Spleen (tissue), 11 donors: ENCODE measurements around the gene CPED1. TPM values are rescaled to one million over a fixed set of nuclear protein-coding genes. Genes with fewer than 3 reads are reported as not detected.

Experiments used
- DNase-seq: peaks from one replicate; pipeline ENCODE4 v3.0.0-alpha.2; 2020
- H3K27ac ChIP-seq, 8 donors: fragments of 200-600 bp; sonication (generic) in 7 of 8; 1 replicate in 4 of 8; 2 replicates in 4 of 8; pipeline versions ENCODE4 v1.5.0 to v1.8.0; 2016 to 2021; ENCODE audit warnings: inconsistent platforms in 4 of 8, mild to moderate bottlenecking in 4 of 8, moderate library complexity in 1 of 8
- H3K27me3 ChIP-seq, 7 donors: fragments of 200-600 bp; sonication (generic) in 6 of 7; replicated peaks in 1 of 7; 1 replicate in 4 of 7; 2 replicates in 3 of 7; pipeline versions ENCODE4 v1.5.0 to v1.8.0; 2016 to 2021; ENCODE audit warnings: inconsistent platforms in 3 of 7, mild to moderate bottlenecking in 1 of 7
- H3K36me3 ChIP-seq, 6 donors: fragments of 200-600 bp; sonication (generic) in 5 of 6; 1 replicate in 4 of 6; 2 replicates in 2 of 6; pipeline versions ENCODE4 v1.5.0 to v1.8.0; 2016 to 2021; ENCODE audit warnings: inconsistent platforms in 2 of 6
- H3K4me1 ChIP-seq, 6 donors: fragments of 200-600 bp; sonication (generic) in 5 of 6; 1 replicate in 3 of 6; 2 replicates in 3 of 6; pipeline versions ENCODE4 v1.5.0 to v1.8.0; 2016 to 2021; ENCODE audit warnings: inconsistent platforms in 3 of 6
- H3K4me3 ChIP-seq, 8 donors: fragments of 200-600 bp; sonication (generic) in 7 of 8; 1 replicate in 4 of 8; 2 replicates in 4 of 8; pipeline versions ENCODE4 v1.5.0 to v1.8.0; 2016 to 2021; ENCODE audit warnings: inconsistent platforms in 4 of 8, mild to moderate bottlenecking in 4 of 8, moderate library complexity in 2 of 8
- H3K9me3 ChIP-seq, 8 donors: fragments of 200-600 bp; sonication (generic) in 7 of 8; 1 replicate in 4 of 8; 2 replicates in 4 of 8; pipeline versions ENCODE4 v1.5.0 to v1.8.0; 2016 to 2021; ENCODE audit warnings: inconsistent platforms in 4 of 8
- CTCF ChIP-seq, 11 experiments: fragments of 200-600 bp in 7 of 11; fragments of 450-650 bp in 4 of 11; sonication (generic) in 4 of 11; IDR thresholded peaks in 8 of 11; conservative IDR thresholded peaks in 3 of 11; 1 replicate in 7 of 11; 2 replicates in 4 of 11; pipeline versions ENCODE4 v1.4.0 to v1.8.0; 2016 to 2021; ENCODE audit warnings: antibody characterized with exemption in 11 of 11, inconsistent platforms in 4 of 11, mild to moderate bottlenecking in 1 of 11
- POLR2A ChIP-seq, 3 donors: fragments of 450-650 bp; IDR thresholded peaks; one replicate each; pipeline ENCODE4 v1.5.1; 2017; ENCODE audit warnings: antibody characterized with exemption in 3 of 3, mild to moderate bottlenecking in 1 of 3
- POLR2AphosphoS5 ChIP-seq, 3 donors: sonication (generic); formaldehyde crosslinking; IDR thresholded peaks; one replicate each; pipeline ENCODE4 v1.5.1; 2017; ENCODE audit warnings: antibody characterized with exemption in 3 of 3
- whole genome bisulfite sequencing, 5 donors: extraction: QIAGEN DNeasy Blood & Tissue Kit in 3 of 5; methylation state at CpG; one replicate each; pipeline versions ENCODE4 v1.1.5 to v1.1.7; 2013 to 2018; 5-methylcytosine and 5-hydroxymethylcytosine counted together
- intact Hi-C: fragments of 100-400 bp; cut with DNase I; formaldehyde crosslinking; loops from one replicate; pipeline ENCODE4 v1.15.0; 2023; ENCODE audit warnings: low total_unique reads
- polyA plus RNA-seq, 3 donors: library from polyadenylated mRNA; stranded (reverse); fragments of 200-250 nt; gene quantifications; one replicate each; pipeline ENCODE4 v1.2.1, GENCODE V29; 2013
- total RNA-seq, 7 donors: library from RNA; depleted of rRNA in 3 of 7; stranded (reverse); fragments of >200 nt in 3 of 7; fragmentation: NEBNext Ultra II Directional in 4 of 7; extraction: Animal tissue kit (Norgen Biotek cat#: 25700) in 4 of 7; gene quantifications; one replicate each; pipeline versions ENCODE4 v1.1.0 to v1.2.1, GENCODE V29; 2016 to 2021
- donor health status: healthy with polysubstance abuse.
- donor health status: DM: no; HTN: no; CAD: no; lungs with moderate emphysema.
- donor health status: DM: no; HTN: no; CAD: no.
- donor health status: Bipolar disorder and iron deficiency.
- donor health status: healthy.
- donor health status: DM: no; HTN: no; CAD: no.
- donor health status: DM: yes; HTN: yes; CAD: no.

The CPED1 gene
- total and polyA plus RNA-seq, 10 donors = 1.5 to 81.6 (median 38.6) TPM

GRCh38 chr7:121012170-121012874 lies 23.8 kb downstream of the CPED1 start:
- TF ChIP-seq CTCF (IDR thresholded peaks at IDR 0.05 in 8 of 11, conservative IDR thresholded peaks at IDR 0.05 in 3 of 11) = no peak
- no peak for TF ChIP-seq POLR2A (IDR thresholded peaks at IDR 0.05)
- TF ChIP-seq POLR2AphosphoS5 (IDR thresholded peaks at IDR 0.05) = no peak
- Histone ChIP-seq H3K4me3 (no peak overlapping the region), H3K4me1 (peaks cover 0 to 17% (median 5%) of the 10 kb centered on the region in 6 donors), H3K27ac (peak overlapping the region in 7 of 8 donors; percentile 29 to 71 (median 39)), H3K9me3 (no peaks in the 10 kb centered on the region), H3K36me3 (no peaks in the 10 kb centered on the region), H3K27me3 (no peaks in the 10 kb centered on the region)
- 69 to 80% (median 74%) methylated on average over 6 of the region's 6 CpGs for WGBS, 5 donors
- no peak for DNase-seq
- intact Hi-C loops = no loop called here

GRCh38 chr7:121012919-121013318 lies 24.4 kb downstream of the CPED1 start:
- peaks cover 0 to 17% (median 5%) of the 10 kb centered on the region in 6 donors for H3K4me1 ChIP-seq
- H3K4me3 ChIP-seq = no peak overlapping the region
- TF ChIP-seq POLR2A (IDR thresholded peaks at IDR 0.05) (no peak), POLR2AphosphoS5 (IDR thresholded peaks at IDR 0.05) (no peak), CTCF (IDR thresholded peaks at IDR 0.05 in 8 of 11, conservative IDR thresholded peaks at IDR 0.05 in 3 of 11) (no peak)
- H3K9me3 ChIP-seq = no peaks in the 10 kb centered on the region
- no peaks in the 10 kb centered on the region for H3K27me3 ChIP-seq
- no peaks in the 10 kb centered on the region for H3K36me3 ChIP-seq
- WGBS, 5 donors = 70 to 82% (median 74%) methylated on average over 2 of the region's 2 CpGs
- peak overlapping the region in 7 of 8 donors; percentile 29 to 71 (median 39) for H3K27ac ChIP-seq
- intact Hi-C loops = no loop called here
- no peak for DNase-seq

GRCh38 chr7:121015560-121015959 lies 27.0 kb downstream of the CPED1 start:
- TF ChIP-seq POLR2A (IDR thresholded peaks at IDR 0.05) (no peak), CTCF (IDR thresholded peaks at IDR 0.05 in 8 of 11, conservative IDR thresholded peaks at IDR 0.05 in 3 of 11) (no peak), POLR2AphosphoS5 (IDR thresholded peaks at IDR 0.05) (no peak)
- no peak for DNase-seq
- Histone ChIP-seq H3K4me3 (no peak overlapping the region), H3K36me3 (no peaks in the 10 kb centered on the region), H3K27me3 (no peaks in the 10 kb centered on the region), H3K27ac (peak overlapping the region; percentile 23 to 71 (median 66)), H3K4me1 (peaks cover 0 to 24% (median 7%) of the 10 kb centered on the region in 6 donors), H3K9me3 (no peaks in the 10 kb centered on the region)
- 75 to 89% (median 84%) methylated on average over 4 of the region's 4 CpGs for WGBS, 5 donors
- intact Hi-C loops = no loop called here

GRCh38 chr7:121016966-121017365 lies 28.5 kb downstream of the CPED1 start:
- no peak for TF ChIP-seq CTCF (IDR thresholded peaks at IDR 0.05 in 8 of 11, conservative IDR thresholded peaks at IDR 0.05 in 3 of 11)
- H3K27ac ChIP-seq = no peak overlapping the region
- DNase-seq = no peak
- no peaks in the 10 kb centered on the region for H3K27me3 ChIP-seq
- WGBS, 5 donors = 95 to 100% (median 95%) methylated on average over 2 of the region's 2 CpGs
- no peaks in the 10 kb centered on the region for H3K9me3 ChIP-seq
- H3K4me3 ChIP-seq = no peak overlapping the region
- intact Hi-C loops = no loop called here
- H3K4me1 ChIP-seq = peaks cover 0 to 32% (median 11%) of the 10 kb centered on the region in 6 donors
- no peaks in the 10 kb centered on the region for H3K36me3 ChIP-seq
